ENCODE data around the gene RNF43.

DNA sequence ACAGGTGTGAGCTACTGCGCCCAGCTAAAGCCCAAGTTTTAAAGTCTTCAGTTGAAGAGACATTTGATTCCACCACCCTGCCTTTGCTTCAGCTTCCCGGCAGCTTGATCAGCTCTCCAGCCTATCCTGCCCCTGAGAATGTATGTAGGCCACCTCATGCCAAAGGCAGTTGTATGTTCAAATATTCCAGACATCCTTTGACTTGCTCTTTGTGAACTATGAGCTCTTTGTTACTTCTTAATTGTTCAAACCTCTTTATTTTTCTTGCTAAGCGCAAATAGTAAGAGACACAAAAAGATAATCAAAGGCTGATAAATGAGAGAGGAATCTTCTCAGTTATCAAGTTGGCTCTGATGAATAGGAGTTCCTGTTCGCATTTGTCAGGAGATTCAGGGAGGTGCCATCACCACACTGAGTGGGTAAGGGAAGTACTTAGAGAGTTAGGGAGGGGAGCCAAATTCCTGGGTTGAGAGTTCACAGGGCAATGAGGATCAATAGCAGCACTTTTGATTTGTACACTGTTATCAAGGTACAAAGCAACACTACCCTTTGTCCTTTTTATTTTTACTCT is 33.4 kb downstream of the RNF43 start:
- TF ChIP-seq, protein P1, sequence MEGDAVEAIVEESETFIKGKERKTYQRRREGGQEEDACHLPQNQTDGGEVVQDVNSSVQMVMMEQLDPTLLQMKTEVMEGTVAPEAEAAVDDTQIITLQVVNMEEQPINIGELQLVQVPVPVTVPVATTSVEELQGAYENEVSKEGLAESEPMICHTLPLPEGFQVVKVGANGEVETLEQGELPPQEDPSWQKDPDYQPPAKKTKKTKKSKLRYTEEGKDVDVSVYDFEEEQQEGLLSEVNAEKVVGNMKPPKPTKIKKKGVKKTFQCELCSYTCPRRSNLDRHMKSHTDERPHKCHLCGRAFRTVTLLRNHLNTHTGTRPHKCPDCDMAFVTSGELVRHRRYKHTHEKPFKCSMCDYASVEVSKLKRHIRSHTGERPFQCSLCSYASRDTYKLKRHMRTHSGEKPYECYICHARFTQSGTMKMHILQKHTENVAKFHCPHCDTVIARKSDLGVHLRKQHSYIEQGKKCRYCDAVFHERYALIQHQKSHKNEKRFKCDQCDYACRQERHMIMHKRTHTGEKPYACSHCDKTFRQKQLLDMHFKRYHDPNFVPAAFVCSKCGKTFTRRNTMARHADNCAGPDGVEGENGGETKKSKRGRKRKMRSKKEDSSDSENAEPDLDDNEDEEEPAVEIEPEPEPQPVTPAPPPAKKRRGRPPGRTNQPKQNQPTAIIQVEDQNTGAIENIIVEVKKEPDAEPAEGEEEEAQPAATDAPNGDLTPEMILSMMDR (IDR thresholded peaks at IDR 0.05; ENCODE audit: low read depth, low read length) = no peak
- no peak for TF ChIP-seq EZH2phosphoT487 (IDR thresholded peaks at IDR 0.05; ENCODE audit: low read depth)

All from OCI-LY3 (cell line).